Nephron progenitor cell (in vitro differentiated cells): ENCODE results near the gene NUP133.
A peak's percentile ranks its signal among the peaks of the same experiment; 100 is the strongest.
"Not testable (repeated sequence)": the region's sequence is repeated elsewhere in the genome, so short reads cannot be mapped to it uniquely, and the experiment has no call there.

Source experiments
- DNase-seq: peaks from one replicate; pipeline ENCODE4 v3.0.0; 2021
- H3K27ac Mint-ChIP-seq: 2 replicates; pipeline ENCODE4 v1.8.0; 2021; ENCODE audit warnings: mild to moderate bottlenecking, moderate library complexity, mixed read lengths
- H3K27me3 Mint-ChIP-seq: 2 replicates; pipeline ENCODE4 v1.8.0; 2021; ENCODE audit warnings: mild to moderate bottlenecking, low read depth, mixed read lengths; ENCODE audit not compliant: poor library complexity
- H3K36me3 Mint-ChIP-seq: 2 replicates; pipeline ENCODE4 v1.8.0; 2021; ENCODE audit warnings: low read depth, mixed read lengths
- H3K4me1 Mint-ChIP-seq: 2 replicates; pipeline ENCODE4 v1.8.0; 2021; ENCODE audit warnings: mixed read lengths
- H3K4me3 Mint-ChIP-seq: 2 replicates; pipeline ENCODE4 v1.8.0; 2021; ENCODE audit warnings: mild to moderate bottlenecking, moderate library complexity, mixed read lengths
- H3K9me3 Mint-ChIP-seq: 2 replicates; pipeline ENCODE4 v1.8.0; 2021; ENCODE audit warnings: mild to moderate bottlenecking, moderate library complexity, mixed read lengths
- CTCF ChIP-seq: fragments of 200-600 bp; sonication (generic); IDR thresholded peaks from 2 replicates; pipeline ENCODE4 v1.5.0; 2021; ENCODE audit warnings: antibody characterized with exemption

NUP133 gene

GRCh38 chr1:229479660-229480399, 28.3 kb downstream of the NUP133 start:
- H3K27ac Mint-ChIP-seq: no peak overlapping the region
- H3K4me3 Mint-ChIP-seq: no peak overlapping the region
- peaks cover 29% of the 10 kb centered on the region for H3K4me1 Mint-ChIP-seq
- H3K9me3 Mint-ChIP-seq: no peaks in the 10 kb centered on the region
- no peak for DNase-seq
- no peak for TF ChIP-seq CTCF
- peaks cover 68% of the 10 kb centered on the region for H3K36me3 Mint-ChIP-seq
- no peaks in the 10 kb centered on the region for H3K27me3 Mint-ChIP-seq

- Mint-ChIP-seq H3K9me3 (no peaks in the 10 kb centered on the region), H3K27ac (no peak overlapping the region), H3K27me3 (no peaks in the 10 kb centered on the region), H3K4me3 (no peak overlapping the region), H3K36me3 (peaks cover 72% of the 10 kb centered on the region), H3K4me1 (peaks cover 29% of the 10 kb centered on the region)
- TF ChIP-seq CTCF: no peak
- no peak for DNase-seq
Measured at GRCh38 chr1:229478852-229479251, 29.3 kb downstream of the NUP133 start.

- DNase-seq, H3K9me3 Mint-ChIP-seq, H3K4me3 Mint-ChIP-seq, H3K27ac Mint-ChIP-seq, H3K27me3 Mint-ChIP-seq: not testable (repeated sequence)
- peaks cover 67% of the 10 kb centered on the region for H3K36me3 Mint-ChIP-seq
- peaks cover 29% of the 10 kb centered on the region for H3K4me1 Mint-ChIP-seq
Measured at GRCh38 chr1:229475859-229476258, 32.3 kb downstream of the NUP133 start.

GRCh38 chr1:229474509-229474908, 33.6 kb downstream of the NUP133 start:
- no peak for TF ChIP-seq CTCF
- peaks cover 70% of the 10 kb centered on the region for H3K36me3 Mint-ChIP-seq
- no peak for DNase-seq
- no peak overlapping the region for H3K4me3 Mint-ChIP-seq
- no peak overlapping the region for H3K27ac Mint-ChIP-seq
- no peaks in the 10 kb centered on the region for H3K9me3 Mint-ChIP-seq
- H3K27me3 Mint-ChIP-seq: no peaks in the 10 kb centered on the region
- H3K4me1 Mint-ChIP-seq: peaks cover 20% of the 10 kb centered on the region

- peak overlapping the region; percentile 38 for H3K27ac Mint-ChIP-seq
- no peak overlapping the region for H3K4me3 Mint-ChIP-seq
- peaks cover 56% of the 10 kb centered on the region for H3K36me3 Mint-ChIP-seq
- H3K4me1 Mint-ChIP-seq: peaks cover 9% of the 10 kb centered on the region
- no peak for DNase-seq
- TF ChIP-seq CTCF: no peak
- no peaks in the 10 kb centered on the region for H3K27me3 Mint-ChIP-seq
- no peaks in the 10 kb centered on the region for H3K9me3 Mint-ChIP-seq
Measured at GRCh38 chr1:229471175-229471574, 37.0 kb downstream of the NUP133 start.

- no peak for DNase-seq
- no peak for TF ChIP-seq CTCF
- peaks cover 5% of the 10 kb centered on the region for H3K4me1 Mint-ChIP-seq
- no peak overlapping the region for H3K27ac Mint-ChIP-seq
- H3K27me3 Mint-ChIP-seq: no peaks in the 10 kb centered on the region
- peaks cover 50% of the 10 kb centered on the region for H3K36me3 Mint-ChIP-seq
- no peak overlapping the region for H3K4me3 Mint-ChIP-seq
- no peaks in the 10 kb centered on the region for H3K9me3 Mint-ChIP-seq
Measured at GRCh38 chr1:229470406-229471043, 37.6 kb downstream of the NUP133 start.
